ENCODE measurements around the gene MAP2K6. TPM values are rescaled to one million over a fixed set of nuclear protein-coding genes. Genes with fewer than 3 reads are reported as not detected.

The MAP2K6 gene
- total RNA-seq, 1 donor from 2014 or later = 2.0 TPM

DNA sequence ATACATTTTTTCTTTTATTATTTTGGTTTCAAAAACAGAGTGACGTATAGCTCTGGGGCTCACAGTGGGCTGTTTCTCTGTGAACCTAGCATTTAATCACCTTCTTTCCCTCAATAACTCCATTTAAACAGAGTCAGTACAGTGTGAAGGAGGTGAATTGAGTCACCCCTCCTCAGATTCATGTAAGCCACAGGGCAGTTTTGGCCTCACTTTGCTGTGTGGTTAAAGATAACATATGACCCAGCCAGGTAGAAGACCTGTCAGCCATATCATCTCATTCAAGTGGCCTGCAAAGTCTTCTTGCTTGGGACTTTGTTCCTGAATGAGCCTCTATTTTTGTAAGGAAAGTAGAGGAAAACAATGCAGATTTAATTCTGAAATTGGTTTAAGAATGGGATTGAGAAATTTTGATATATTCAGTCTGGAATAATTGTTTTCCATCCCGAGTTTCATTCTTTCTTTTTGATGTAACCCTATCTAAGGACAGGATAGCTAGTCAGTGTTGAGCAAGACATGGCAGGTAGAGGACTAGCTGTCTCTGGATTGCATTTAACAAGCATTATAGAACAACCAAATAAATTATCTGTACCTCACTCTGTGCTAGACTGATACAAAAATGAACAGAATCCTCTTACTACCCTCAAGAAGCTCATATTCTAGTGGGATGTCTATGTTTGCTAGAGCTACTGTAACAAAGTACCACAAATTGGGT, 13.1 kb downstream of the MAP2K6 start:
- Histone ChIP-seq H3K27ac (replicated peaks) (no peak overlapping the region), H3K4me1 (peaks cover 3% of the 10 kb centered on the region), H3K27me3 (ENCODE audit: low read depth) (no peaks in the 10 kb centered on the region), H3K4me3 (no peak overlapping the region), H3K36me3 (no peaks in the 10 kb centered on the region), H3K9me3 (replicated peaks) (no peaks in the 10 kb centered on the region)
- intact Hi-C loops (cut with micrococcal nuclease) = no loop called here
- no peak for DNase-seq
- TF ChIP-seq, protein P1, sequence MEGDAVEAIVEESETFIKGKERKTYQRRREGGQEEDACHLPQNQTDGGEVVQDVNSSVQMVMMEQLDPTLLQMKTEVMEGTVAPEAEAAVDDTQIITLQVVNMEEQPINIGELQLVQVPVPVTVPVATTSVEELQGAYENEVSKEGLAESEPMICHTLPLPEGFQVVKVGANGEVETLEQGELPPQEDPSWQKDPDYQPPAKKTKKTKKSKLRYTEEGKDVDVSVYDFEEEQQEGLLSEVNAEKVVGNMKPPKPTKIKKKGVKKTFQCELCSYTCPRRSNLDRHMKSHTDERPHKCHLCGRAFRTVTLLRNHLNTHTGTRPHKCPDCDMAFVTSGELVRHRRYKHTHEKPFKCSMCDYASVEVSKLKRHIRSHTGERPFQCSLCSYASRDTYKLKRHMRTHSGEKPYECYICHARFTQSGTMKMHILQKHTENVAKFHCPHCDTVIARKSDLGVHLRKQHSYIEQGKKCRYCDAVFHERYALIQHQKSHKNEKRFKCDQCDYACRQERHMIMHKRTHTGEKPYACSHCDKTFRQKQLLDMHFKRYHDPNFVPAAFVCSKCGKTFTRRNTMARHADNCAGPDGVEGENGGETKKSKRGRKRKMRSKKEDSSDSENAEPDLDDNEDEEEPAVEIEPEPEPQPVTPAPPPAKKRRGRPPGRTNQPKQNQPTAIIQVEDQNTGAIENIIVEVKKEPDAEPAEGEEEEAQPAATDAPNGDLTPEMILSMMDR (IDR thresholded peaks at IDR 0.05; ENCODE audit: borderline replicate concordance) = no peak

DNA sequence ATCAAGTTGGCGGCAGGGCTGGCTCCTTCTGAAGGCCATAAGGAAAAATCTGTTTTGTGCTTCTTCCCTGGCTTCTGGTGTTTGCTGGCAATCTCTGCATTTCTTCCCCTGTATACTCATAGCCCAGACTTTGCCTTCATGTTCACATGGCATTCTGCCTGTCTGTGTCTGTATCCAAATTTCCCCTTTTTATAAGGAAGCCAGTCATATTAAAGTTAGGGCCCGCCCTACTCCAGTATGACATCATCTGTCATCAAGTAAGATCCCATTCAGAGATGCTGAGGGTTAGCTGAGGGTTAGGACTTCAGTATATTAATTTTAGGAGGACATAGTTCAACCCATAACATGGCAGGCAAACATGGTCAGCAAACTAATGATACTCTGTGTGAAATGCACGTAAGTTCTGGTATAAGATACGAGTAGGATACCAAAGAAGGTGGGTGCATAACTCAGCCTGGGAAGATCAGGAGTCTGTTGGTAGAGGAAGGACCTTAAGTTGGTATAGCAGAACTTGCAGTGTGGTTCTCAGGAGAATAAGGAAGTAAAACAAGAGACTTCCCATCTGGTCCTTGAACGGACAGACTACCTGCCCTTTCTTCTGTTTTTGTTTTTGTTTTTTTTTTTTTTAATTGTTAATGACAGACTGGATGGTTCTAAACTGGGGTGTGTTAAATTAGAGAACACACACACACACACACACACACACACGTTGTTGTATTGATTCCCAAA, 13.9 kb downstream of the MAP2K6 start:
- Histone ChIP-seq H3K27me3 (ENCODE audit: low read depth) (no peaks in the 10 kb centered on the region), H3K4me1 (peaks cover 3% of the 10 kb centered on the region), H3K36me3 (no peaks in the 10 kb centered on the region), H3K9me3 (replicated peaks) (no peaks in the 10 kb centered on the region), H3K4me3 (no peak overlapping the region), H3K27ac (replicated peaks) (no peak overlapping the region)
- TF ChIP-seq, protein P1 (IDR thresholded peaks at IDR 0.05; ENCODE audit: borderline replicate concordance) = no peak
- DNase-seq = no peak
- intact Hi-C loops (cut with micrococcal nuclease) = no loop called here

DNA sequence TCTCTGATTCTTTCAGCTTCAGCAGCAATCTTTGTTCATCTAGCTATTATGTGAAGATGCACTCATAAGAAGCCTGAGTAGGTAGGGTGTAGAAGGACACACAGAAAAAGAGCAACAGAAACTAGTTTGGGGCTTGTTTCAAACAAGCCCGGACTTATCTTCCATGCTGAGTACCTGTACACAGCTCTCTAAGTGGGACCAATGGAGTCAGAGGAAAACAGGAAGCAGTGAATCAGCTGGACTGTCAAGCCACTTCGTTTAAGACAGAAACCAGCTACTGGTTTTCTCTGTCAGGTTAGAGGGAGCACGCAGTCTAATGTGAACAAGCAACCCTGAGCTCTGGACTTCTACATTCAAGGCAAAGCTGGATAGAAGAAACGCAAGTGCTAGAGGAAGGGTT, 16.0 kb downstream of the MAP2K6 start:
- TF ChIP-seq, protein P1 (IDR thresholded peaks at IDR 0.05; ENCODE audit: borderline replicate concordance) = no peak
- Histone ChIP-seq H3K27ac (replicated peaks) (no peak overlapping the region), H3K9me3 (replicated peaks) (no peaks in the 10 kb centered on the region), H3K4me1 (peaks cover 20% of the 10 kb centered on the region), H3K27me3 (ENCODE audit: low read depth) (no peaks in the 10 kb centered on the region), H3K4me3 (no peak overlapping the region), H3K36me3 (no peaks in the 10 kb centered on the region)
- intact Hi-C loops (cut with micrococcal nuclease) = no loop called here
- no peak for DNase-seq

DNA sequence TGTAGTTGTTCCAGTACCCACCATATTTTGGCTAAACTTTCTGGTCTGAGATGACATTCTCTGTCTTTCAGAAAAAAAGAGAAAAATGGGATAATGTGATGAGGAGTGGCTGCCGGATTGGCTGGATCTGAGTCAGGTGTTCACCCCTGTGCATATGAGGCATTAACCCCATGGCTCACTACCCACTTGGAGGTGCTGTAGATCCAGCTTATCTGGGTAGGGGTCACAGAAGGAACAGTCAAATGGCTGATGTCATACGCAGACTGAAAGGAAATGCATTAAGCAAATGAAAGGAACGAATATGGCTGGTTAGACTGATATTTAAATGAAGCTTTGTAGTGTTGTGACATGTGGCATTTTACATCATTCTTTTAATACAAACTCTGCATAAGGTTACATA, 17.3 kb downstream of the MAP2K6 start:
- no peak for DNase-seq
- intact Hi-C loops (cut with micrococcal nuclease) = no loop called here
- no peak overlapping the region for H3K27ac ChIP-seq (replicated peaks)
- H3K9me3 ChIP-seq (replicated peaks) = no peaks in the 10 kb centered on the region
- H3K36me3 ChIP-seq = no peaks in the 10 kb centered on the region
- H3K4me1 ChIP-seq = peaks cover 20% of the 10 kb centered on the region
- no peak overlapping the region for H3K4me3 ChIP-seq
- no peaks in the 10 kb centered on the region for H3K27me3 ChIP-seq (ENCODE audit: low read depth)
- TF ChIP-seq, protein P1 (IDR thresholded peaks at IDR 0.05; ENCODE audit: borderline replicate concordance) = no peak

DNA sequence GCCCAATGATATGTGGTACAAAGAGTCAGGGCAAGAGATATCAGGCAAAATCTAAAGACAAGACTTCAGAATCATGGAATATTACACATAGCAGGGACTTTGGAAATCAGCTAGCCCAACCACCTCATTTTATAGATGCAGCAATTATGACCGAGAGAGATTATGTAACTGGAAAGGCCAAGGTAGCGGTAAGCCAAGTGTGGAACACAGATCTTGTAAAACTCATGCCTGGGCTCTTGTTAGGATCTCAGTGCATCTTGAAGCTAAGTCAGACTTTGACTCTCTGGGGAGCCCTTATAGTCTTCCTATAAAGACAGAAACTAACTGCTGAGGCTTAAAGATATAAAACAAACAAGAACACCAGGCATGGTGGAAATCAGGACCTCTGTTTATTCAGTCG, 18.6 kb downstream of the MAP2K6 start:
- Histone ChIP-seq H3K9me3 (replicated peaks) (no peaks in the 10 kb centered on the region), H3K36me3 (no peaks in the 10 kb centered on the region), H3K4me1 (peaks cover 20% of the 10 kb centered on the region), H3K27me3 (ENCODE audit: low read depth) (no peaks in the 10 kb centered on the region), H3K27ac (replicated peaks) (no peak overlapping the region), H3K4me3 (no peak overlapping the region)
- intact Hi-C loops (cut with micrococcal nuclease) = no loop called here
- no peak for DNase-seq
- TF ChIP-seq, protein P1 (IDR thresholded peaks at IDR 0.05; ENCODE audit: borderline replicate concordance) = no peak
